Retina (tissue), 1 donor: ENCODE results near the gene GABBR2.
A peak's percentile ranks its signal among the peaks of the same experiment; 100 is the strongest.
"Not testable (repeated sequence)": the region's sequence is repeated elsewhere in the genome, so short reads cannot be mapped to it uniquely, and the experiment has no call there.

ENCODE experiments used
- DNase-seq: peaks from one replicate; pipeline ENCODE4 v3.0.0-alpha.2; 2016

Gene GABBR2

GRCh38 chr9:98504298-98505282, 204.1 kb downstream of the GABBR2 start:
- DNase-seq, result no peak

- no peak for DNase-seq
These were observed 204.9 kb downstream of the GABBR2 start for GRCh38 chr9:98503867-98504266.

GRCh38 chr9:98502976-98503325, 205.8 kb downstream of the GABBR2 start:
- DNase-seq, result peak; percentile 30

- peak; percentile 54 for DNase-seq
These were observed 206.3 kb downstream of the GABBR2 start for GRCh38 chr9:98502311-98502975.

GRCh38 chr9:98501819-98502218, 206.9 kb downstream of the GABBR2 start:
- DNase-seq, result peak; percentile 65

- not testable (repeated sequence) for DNase-seq
These were observed 207.5 kb downstream of the GABBR2 start for GRCh38 chr9:98501259-98501658.

GRCh38 chr9:98500337-98500919, 208.3 kb downstream of the GABBR2 start:
- no peak for DNase-seq

- DNase-seq, result no peak
These were observed 213.2 kb downstream of the GABBR2 start for GRCh38 chr9:98495530-98495929.

- no peak for DNase-seq
These were observed 213.9 kb downstream of the GABBR2 start for GRCh38 chr9:98494852-98495251.

- no peak for DNase-seq
These were observed 216.9 kb downstream of the GABBR2 start for GRCh38 chr9:98491828-98492227.

- no peak for DNase-seq
These were observed 217.5 kb downstream of the GABBR2 start for GRCh38 chr9:98491231-98491651.

GRCh38 chr9:98488571-98489312, 220.0 kb downstream of the GABBR2 start:
- DNase-seq, result no peak

- no peak for DNase-seq
These were observed 223.0 kb downstream of the GABBR2 start for GRCh38 chr9:98485706-98486105.

- DNase-seq, result no peak
These were observed 224.6 kb downstream of the GABBR2 start for GRCh38 chr9:98484162-98484561.

- no peak for DNase-seq
These were observed 226.5 kb downstream of the GABBR2 start for GRCh38 chr9:98482226-98482625.

GRCh38 chr9:98481676-98482075, 227.1 kb downstream of the GABBR2 start:
- DNase-seq, result no peak

- no peak for DNase-seq
These were observed 228.5 kb downstream of the GABBR2 start for GRCh38 chr9:98479967-98480847.

- DNase-seq, result no peak
These were observed 229.3 kb downstream of the GABBR2 start for GRCh38 chr9:98479449-98479848.

GRCh38 chr9:98477884-98478283, 230.9 kb downstream of the GABBR2 start:
- no peak for DNase-seq

- no peak for DNase-seq
These were observed 236.5 kb downstream of the GABBR2 start for GRCh38 chr9:98472216-98472615.

GRCh38 chr9:98471185-98471584, 237.6 kb downstream of the GABBR2 start:
- DNase-seq, result no peak
